Psoas muscle (tissue), 8 donors: ENCODE results near the gene HIP1. TPM values are rescaled to one million over a fixed set of nuclear protein-coding genes. Genes with fewer than 3 reads are reported as not detected.
"Not testable (repeated sequence)": the region's sequence is repeated elsewhere in the genome, so short reads cannot be mapped to it uniquely, and the experiment has no call there.

ENCODE experiments used
- ATAC-seq, 4 donors: fragments of 200-7000 bp; cut with Tn5 transposase; one replicate each; pipeline ENCODE4 v1.9.1; 2020; ENCODE audit warnings: moderate library complexity in 3 of 4, mild to moderate bottlenecking in 2 of 4
- DNase-seq, 2 donors: peaks; one replicate each; pipeline ENCODE4 v3.0.0-alpha.2; 2020
- H3K27ac ChIP-seq: fragments of 200-600 bp; one replicate; pipeline ENCODE4 v1.8.0; 2022
- H3K27me3 ChIP-seq, 3 donors: fragments of 200-600 bp in 1 of 3; one replicate each; pipeline versions ENCODE4 v1.6.1 to v1.8.0; 2013 to 2022; ENCODE audit warnings: low read length in 2 of 3, mild to moderate bottlenecking in 2 of 3, moderate library complexity in 1 of 3; ENCODE audit not compliant: insufficient read depth in 3 of 3
- H3K36me3 ChIP-seq, 2 donors: fragments of 200-600 bp in 1 of 2; one replicate each; pipeline versions ENCODE4 v1.6.1 to v1.8.0; 2013 to 2022; ENCODE audit warnings: low read depth in 1 of 2, mild to moderate bottlenecking in 1 of 2, moderate library complexity in 1 of 2; ENCODE audit not compliant: insufficient read depth in 1 of 2
- H3K4me1 ChIP-seq: fragments of 200-600 bp; one replicate; pipeline ENCODE4 v1.8.0; 2022
- H3K4me3 ChIP-seq: fragments of 200-600 bp; one replicate; pipeline ENCODE4 v1.8.0; 2022; ENCODE audit warnings: mild to moderate bottlenecking
- H3K9me3 ChIP-seq: fragments of 200-600 bp; one replicate; pipeline ENCODE4 v1.8.0; 2022
- CTCF ChIP-seq: fragments of 200-600 bp; IDR thresholded peaks from one replicate; pipeline ENCODE4 v1.8.0; 2022; ENCODE audit warnings: antibody characterized with exemption
- WGBS, 3 donors: extraction: QIAGEN DNeasy Blood & Tissue Kit; methylation state at CpG; one replicate each; pipeline versions ENCODE4 v1.1.6 to v1.1.7; 2013; 5-methylcytosine and 5-hydroxymethylcytosine counted together
- intact Hi-C, 2 donors: fragments of 100-400 bp; cut with DNase I; formaldehyde crosslinking; loops; one replicate each; pipeline versions ENCODE4 v1.11.0 to v1.14.2; 2022
- polyA plus RNA-seq, 3 donors: library from polyadenylated mRNA; stranded (reverse); fragments of 200-250 nt; gene quantifications; one replicate each; pipeline ENCODE4 v1.2.3, GENCODE V29; 2013
- total RNA-seq, 4 donors: library from RNA; stranded (reverse); fragmentation: NEBNext Ultra II Directional in 2 of 4; extraction: Animal tissue kit (Norgen Biotek cat#: 25700) in 2 of 4; gene quantifications; one replicate each; pipeline versions ENCODE4 v1.2.1 to v1.2.4, GENCODE V29; 2021 to 2023
- donor health status: healthy with polysubstance abuse.
- donor health status: DM: no; HTN: no; CAD: no; lungs with moderate emphysema.
- donor health status: Bipolar disorder and iron deficiency.
- donor health status: healthy.
- donor health status: DM: yes; HTN: yes; CAD: no.
- donor health status: DM: no; HTN: no; CAD: no.
- donor health status: DM: no; HTN: no; CAD: no.
- donor health status: DM: yes; HTN: yes; CAD: no.

HIP1 gene
- total and polyA plus RNA-seq, 7 donors, result 2.5 to 11.9 (median 5.4) TPM

GRCh38 chr7:75616421-75617167, 122.1 kb downstream of the HIP1 start:
- H3K36me3 ChIP-seq, result no peaks in the 10 kb centered on the region
- DNase-seq (no peak), ATAC-seq (no peak)
- 86 to 90% (median 89%) methylated on average over 9 of the region's 9 CpGs for WGBS, 3 donors
- peaks cover 4% of the 10 kb centered on the region for H3K4me1 ChIP-seq
- no peak for TF ChIP-seq CTCF
- intact Hi-C loops, result no loop called here
- H3K4me3 ChIP-seq, result no peak overlapping the region
- H3K27ac ChIP-seq, result no peak overlapping the region
- H3K9me3 ChIP-seq, result no peaks in the 10 kb centered on the region
- no peaks in the 10 kb centered on the region for H3K27me3 ChIP-seq

- no peak for DNase-seq
- peaks cover 4% of the 10 kb centered on the region for H3K4me1 ChIP-seq
- intact Hi-C loops, result no loop called here
- H3K27me3 ChIP-seq, result no peaks in the 10 kb centered on the region
- no peaks in the 10 kb centered on the region for H3K36me3 ChIP-seq
- no peak for ATAC-seq
- whole genome bisulfite sequencing, 3 donors, result 74 to 93% (median 79%) methylated on average over 6 of the region's 6 CpGs
- no peak for TF ChIP-seq CTCF
- H3K9me3 ChIP-seq, result no peaks in the 10 kb centered on the region
- no peak overlapping the region for H3K4me3 ChIP-seq
- no peak overlapping the region for H3K27ac ChIP-seq
Observed at GRCh38 chr7:75614401-75614800, 124.3 kb downstream of the HIP1 start.

GRCh38 chr7:75613351-75613750, 125.4 kb downstream of the HIP1 start:
- no peaks in the 10 kb centered on the region for H3K27me3 ChIP-seq
- no peaks in the 10 kb centered on the region for H3K9me3 ChIP-seq
- no peak for TF ChIP-seq CTCF
- DNase-seq (no peak), ATAC-seq (no peak)
- intact Hi-C loops, result no loop called here
- 81 to 87% (median 82%) methylated on average over 4 of the region's 4 CpGs for WGBS, 3 donors
- no peak overlapping the region for H3K4me3 ChIP-seq
- H3K27ac ChIP-seq, result no peak overlapping the region
- H3K36me3 ChIP-seq, result no peaks in the 10 kb centered on the region
- H3K4me1 ChIP-seq, result peaks cover 4% of the 10 kb centered on the region

- intact Hi-C loops, result no loop called here
- ATAC-seq (peak; percentile 91 to 96 (median 94)), DNase-seq (peak; percentile 73 to 82)
- no peaks in the 10 kb centered on the region for H3K9me3 ChIP-seq
- H3K27me3 ChIP-seq, result no peaks in the 10 kb centered on the region
- no peaks in the 10 kb centered on the region for H3K36me3 ChIP-seq
- TF ChIP-seq CTCF, result no peak
- peak overlapping the region; percentile 26 for H3K4me3 ChIP-seq
- peak overlapping the region; percentile 73 for H3K27ac ChIP-seq
- H3K4me1 ChIP-seq, result peaks cover 4% of the 10 kb centered on the region
- 7 to 18% (median 11%) methylated on average over 14 to 16 of the region's 16 CpGs for WGBS, 3 donors
Observed at GRCh38 chr7:75611557-75612178, 127.1 kb downstream of the HIP1 start.

- H3K9me3 ChIP-seq, ATAC-seq, intact Hi-C loops, H3K4me3 ChIP-seq, H3K4me1 ChIP-seq, H3K27ac ChIP-seq, DNase-seq, H3K36me3 ChIP-seq, H3K27me3 ChIP-seq: not testable (repeated sequence)
- WGBS, 3 donors, result 85 to 88% (median 87%) methylated on average over 11 of the region's 11 CpGs
Observed at GRCh38 chr7:75609416-75609815, 129.3 kb downstream of the HIP1 start.
